HG03103 (cell line): Measurements from ENCODE around the gene RSPH9.
"Not testable (repeated sequence)": the region's sequence is repeated elsewhere in the genome, so short reads cannot be mapped to it uniquely, and the experiment has no call there.

Source experiments
- ATAC-seq: cut with Tn5 transposase; IDR thresholded peaks from one replicate; pipeline ENCODE4 v1.9.1; 2021; ENCODE audit warnings: low read depth; ENCODE audit not compliant: unreplicated experiment

RSPH9 gene

DNA sequence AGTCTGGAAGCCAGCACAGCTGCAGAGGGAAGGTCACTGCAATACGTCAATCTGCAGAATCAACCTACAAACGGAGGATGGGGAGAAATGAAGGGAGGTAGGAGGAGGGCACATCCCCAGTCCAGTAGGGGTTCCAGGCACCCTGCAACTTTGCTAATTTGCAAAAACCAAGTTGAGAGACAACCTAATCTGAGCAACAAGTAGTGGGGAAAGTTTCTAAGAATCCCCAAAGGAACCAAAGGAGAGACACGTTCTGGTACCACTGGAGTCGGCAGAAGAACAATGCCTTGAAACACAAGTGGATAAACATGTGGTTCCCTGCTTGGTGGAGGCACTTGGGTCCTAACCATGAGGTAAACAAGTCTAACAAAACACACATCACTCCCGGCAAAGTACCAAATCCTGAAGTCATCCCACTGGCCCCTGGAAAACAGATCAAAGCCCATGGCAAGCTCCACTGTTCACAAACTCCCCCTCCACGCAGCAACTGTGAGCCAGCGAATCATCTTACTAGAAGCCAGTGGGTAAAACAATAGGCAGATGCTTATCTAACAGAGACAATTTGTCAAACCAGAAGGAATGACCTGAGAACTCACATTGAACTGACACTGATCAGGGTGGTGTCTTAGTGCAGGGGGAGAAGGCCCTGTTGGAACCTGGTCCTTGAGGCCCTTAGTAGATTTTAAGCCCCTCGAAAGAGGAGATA lies 38.0 kb downstream of the RSPH9 start:
- ATAC-seq, result no peak

DNA sequence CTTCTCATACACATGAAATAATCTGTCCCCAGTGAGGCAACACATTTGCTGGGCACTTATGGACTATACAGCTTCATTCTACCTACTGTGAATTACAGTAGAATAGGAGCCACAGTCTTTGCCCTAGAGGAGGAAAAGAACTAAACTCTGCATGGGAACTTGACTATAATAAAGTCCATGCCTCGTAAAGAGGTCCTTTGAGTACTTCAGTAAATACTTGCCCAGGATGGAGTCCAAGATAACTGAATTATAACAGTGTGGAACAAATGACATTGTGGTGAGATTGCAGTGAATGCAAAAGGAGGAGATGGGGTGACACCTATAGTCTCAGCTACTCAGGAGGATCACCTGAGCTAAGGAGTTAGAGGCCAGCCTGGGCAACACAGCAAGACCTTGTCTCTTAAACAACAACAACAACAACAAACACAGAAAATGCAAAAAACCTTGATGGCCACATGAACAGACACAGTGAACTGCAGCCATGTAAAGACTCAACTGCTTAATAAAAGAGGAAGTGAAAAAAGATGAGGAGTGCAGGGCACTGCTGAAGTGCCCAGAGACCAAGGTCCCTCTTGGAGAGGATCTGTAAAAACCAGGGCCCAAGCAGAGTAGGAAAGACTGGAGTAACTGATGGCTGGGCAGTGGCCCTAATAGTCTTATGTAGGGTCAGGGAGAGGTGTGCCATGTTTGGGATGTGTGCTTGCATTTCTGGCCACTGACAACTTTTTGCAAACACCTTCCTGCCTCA lies 39.0 kb downstream of the RSPH9 start:
- ATAC-seq, result no peak

DNA sequence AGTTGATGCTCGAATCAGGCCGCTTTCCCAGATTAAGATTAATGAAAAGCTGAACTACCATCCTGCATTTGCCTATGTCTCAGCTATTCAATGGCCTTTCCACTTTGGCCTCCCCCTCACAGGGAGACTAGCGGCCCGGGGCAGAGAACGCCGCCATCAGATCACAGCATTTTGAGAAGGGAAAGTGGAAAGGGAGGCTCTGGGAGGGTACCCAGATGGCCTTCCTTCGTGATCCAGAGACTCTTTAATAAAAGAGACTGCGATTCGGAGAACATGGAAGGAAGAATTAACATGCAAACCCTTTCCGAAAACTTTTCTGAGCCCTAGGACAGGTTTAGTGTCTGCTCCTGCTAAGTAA lies 42.2 kb downstream of the RSPH9 start:
- no peak for ATAC-seq

DNA sequence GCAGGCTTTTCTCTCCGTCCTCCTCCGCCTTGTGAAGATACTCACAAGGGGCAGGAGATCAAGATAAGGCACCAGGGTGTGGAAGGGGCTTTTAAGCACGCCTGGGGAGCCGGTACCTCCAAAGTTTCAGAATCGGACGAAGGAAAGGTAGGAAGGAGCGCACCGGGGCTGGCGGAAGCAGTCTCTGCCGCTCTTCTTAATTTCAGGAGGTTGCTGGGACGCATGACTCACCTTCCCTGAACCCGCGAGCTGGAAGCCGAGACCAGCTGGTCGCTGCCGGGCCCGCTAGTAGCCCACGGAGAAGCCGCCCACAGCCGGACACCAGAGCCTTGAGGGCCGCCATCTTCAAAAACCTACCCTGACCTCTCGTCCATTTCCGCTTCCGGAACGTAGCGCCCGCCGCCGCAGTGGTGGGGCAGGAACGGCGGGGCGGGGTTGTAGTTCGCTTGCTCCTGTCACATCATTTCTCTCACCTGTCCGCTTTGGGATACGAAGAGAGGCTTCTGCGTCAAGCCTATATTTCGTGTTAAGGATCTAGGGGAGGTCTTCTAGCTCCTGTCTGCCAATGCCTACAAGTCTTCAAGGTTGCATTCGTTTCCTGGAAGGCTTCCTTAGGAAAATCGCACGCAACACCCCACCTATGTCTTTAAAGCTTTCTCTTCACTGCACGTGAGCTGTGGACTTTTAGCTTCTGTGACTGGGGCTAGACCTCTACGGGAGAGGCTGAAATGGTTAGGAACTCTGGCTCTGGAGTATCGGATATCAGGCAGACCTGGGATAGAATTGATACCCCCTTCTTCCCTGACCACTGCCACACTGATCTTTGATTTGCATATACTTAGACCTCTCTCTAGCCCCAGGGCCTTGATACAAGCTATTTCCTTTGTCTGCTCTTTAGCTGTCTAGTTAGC lies 42.9 kb downstream of the RSPH9 start, which contains the start of gene MRPS18A:
Gene MRPS18A, minus strand, starts transcription at position 355 of the 911 bp plus-strand sequence. Its CDS starts 12 bp downstream, at position 343.
- peak; percentile 87 for ATAC-seq

DNA sequence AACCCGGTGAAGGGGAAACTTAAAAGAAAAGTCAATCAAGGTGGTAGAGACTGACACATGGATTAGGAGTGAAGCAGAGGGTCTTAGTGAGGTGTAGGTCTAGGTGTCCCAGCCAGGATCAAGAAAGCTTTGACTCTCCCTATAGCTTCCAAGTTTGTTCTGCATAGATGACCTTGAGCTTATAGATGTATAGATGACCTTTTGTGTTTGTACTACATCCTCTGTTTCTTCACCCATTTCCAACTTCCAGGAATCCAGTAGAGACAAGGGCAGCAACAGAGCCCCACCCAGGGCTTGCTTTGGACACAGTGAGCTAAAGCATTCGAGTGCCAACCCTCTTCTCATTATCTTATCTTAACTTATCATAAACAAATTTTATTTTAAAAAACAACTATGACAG lies 44.6 kb downstream of the RSPH9 start:
- ATAC-seq, result no peak

DNA sequence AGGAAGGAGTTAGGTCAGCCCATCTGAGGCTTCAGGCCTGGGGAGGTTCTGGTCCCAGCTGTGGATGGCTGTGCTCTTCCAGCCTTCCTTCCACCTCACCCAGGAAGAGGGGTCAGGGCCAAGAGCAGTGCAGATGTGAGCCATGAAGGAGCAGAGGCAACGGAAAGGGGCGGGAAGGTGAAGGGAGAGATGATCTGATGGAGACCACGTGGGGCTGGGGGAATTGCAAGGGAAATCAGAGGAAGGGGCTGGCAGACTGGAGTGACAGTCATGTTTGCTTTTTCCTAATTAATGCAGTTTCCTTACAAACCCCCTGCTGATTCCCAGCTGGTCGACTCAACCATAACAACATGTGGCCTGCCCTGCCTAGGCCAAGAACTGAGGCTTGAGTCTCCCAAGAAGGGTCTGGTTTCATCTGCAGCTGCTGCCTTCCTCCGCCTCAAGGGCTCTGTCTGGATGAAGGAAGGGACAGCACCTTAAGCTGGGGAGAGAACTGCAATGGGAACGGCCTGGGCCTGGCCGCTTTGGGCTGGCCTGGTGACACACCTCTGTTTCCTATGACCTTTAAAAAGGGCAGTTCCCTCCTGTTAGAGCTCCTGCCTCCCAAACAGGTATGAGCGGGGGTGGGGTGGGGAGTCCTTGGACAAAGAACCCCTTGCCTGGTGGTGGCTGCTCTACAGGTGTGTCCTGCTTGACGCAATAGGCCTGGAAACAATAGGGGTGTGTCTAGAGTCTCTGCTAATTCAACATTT lies 50.6 kb downstream of the RSPH9 start:
- no peak for ATAC-seq

DNA sequence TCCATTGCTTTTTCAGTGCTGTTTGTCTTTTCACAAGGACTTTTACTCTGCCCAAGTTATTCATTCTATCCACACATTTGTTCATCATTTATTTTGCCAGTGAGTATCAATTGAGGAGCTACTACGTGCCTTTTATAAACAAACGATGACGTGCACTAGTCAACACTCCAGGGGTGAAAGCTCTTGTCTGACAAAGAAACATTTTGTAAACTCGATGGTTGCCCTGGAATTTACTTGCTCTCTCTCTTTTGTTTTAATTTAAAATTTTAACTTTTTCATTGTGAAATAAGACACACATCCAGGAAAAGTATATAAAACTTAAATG lies 51.1 kb downstream of the RSPH9 start:
- ATAC-seq, result no peak

DNA sequence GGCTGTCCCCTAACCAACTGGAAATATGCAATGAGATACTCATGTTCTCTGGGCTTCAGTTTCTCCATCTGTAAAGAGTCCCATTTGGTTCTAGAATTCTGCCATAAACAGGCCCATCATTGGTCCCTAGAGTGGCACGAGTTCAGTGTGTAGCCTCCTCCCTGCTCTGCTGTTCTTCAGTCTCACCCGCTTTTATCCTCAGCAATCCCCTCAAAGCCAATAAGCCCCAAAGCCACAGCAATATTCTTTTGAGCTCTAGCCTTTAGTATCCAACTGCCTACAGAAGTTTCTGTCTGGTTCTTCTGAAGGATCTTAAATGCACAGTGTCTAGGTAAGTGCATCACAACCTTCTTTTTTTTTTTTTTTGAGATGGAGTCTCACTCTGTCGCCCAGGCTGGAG lies 52.6 kb downstream of the RSPH9 start:
- ATAC-seq, result no peak

DNA sequence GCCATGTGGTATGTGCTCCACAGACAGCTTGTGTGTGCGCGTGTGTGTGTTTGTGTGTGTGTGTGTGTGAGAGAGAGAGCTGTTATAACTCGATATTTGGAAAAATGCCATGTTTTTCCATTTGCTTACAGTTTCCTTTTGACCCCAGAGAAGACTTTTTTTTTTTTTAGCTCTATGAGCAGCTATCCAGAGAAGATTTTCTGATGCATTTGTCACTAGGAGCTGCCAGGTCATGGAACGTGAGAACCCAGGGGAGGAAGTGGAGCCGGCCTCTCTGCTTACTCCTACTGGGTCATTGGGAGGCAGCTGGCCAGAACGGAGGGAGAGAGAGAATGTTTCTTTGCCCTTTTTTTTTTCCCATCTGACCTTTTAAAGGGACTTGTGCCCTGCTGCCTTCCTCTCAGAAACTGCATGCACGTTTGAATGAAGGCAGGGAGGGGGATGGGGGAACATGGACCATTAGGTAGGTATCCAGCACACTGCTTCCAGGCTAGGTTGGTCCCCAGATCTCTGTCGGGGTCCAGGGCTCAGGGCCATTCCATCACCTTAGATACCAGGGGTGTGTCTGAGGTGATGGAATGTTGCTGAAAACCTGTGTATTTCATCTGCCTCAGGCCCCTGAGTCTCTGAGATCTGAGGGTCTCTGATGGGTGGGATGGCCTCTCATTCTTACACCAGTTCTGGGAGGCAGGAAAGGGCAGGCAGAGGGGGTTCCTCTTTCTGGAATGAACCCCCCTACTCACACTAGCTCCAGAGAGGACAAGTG lies 53.9 kb downstream of the RSPH9 start:
- no peak for ATAC-seq

DNA sequence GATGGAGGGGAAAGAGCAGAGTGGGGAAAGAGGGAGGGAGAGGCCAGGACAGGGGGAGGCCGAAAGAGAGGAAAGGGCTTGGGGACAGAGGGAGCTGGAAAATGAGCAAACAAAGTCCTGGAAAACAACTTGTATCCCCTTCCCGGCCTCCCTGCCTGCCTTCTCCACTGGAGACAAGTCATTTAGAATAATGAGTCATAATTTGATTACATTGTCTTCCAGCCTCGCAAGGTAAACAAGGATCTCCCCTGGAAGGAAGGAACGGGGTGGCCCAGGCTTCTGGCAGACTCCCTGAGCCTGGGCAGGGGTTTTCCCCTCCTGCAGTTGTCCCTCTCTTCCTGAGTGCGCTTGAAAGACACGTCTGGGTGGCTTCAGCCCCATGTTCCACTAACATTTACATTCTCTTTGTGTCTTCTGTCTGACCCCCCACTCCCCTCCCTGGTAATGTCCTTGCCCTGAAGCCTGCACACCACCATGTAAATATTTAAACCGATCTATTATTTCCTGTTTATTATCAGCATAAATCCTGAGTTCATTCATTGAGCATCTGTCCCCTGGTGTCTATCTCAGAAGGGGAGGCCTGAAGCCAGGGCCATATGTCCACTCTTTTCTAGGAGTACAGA lies 54.8 kb downstream of the RSPH9 start:
- ATAC-seq, result no peak

DNA sequence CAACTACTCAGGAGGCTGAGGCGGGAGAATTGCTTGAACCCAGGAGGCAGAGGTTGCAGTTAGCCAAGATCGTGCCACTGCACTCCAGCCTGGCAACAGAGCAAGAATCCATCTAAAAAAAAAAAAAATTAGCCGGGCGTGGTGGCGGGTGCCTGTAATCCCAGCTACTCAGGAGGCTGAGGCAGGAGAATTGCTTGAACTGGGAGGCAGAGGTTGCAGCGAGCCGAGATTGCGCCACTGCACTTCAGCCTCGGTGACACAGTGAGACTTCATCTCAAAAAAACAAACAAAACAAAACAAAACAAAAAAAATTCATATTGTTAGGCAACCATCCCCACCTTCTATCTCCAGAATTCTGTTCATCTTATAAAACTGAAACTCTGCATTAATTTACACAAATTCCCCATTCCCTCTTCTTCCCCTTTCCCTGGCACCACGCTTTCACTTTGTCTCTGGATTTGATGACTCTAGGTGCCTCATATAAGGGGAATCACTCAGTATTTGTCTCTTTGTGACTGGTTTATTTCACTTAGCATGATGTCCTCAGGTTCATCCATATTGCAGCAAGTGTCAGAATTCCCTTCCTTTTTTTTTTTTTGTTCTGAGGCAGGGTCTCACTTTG lies 56.2 kb downstream of the RSPH9 start:
- ATAC-seq, result not testable (repeated sequence)

DNA sequence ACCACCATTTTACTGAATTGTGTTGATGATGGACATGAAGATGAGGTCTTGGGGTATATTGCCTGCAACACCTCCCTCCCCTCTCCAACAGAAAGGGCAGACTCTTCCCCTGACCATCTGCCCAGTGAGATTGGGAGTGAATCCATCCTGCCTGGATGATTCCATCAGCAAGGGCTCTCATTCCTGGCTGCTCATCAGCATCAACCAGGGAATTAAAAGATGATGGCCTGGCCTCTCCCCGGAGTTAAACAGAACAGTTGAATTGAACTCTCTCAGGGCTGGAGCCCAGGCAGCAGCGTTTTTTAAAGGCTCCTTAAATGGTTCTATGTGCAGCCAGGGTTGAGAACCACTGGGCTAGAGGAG lies 57.3 kb downstream of the RSPH9 start:
- ATAC-seq, result no peak

DNA sequence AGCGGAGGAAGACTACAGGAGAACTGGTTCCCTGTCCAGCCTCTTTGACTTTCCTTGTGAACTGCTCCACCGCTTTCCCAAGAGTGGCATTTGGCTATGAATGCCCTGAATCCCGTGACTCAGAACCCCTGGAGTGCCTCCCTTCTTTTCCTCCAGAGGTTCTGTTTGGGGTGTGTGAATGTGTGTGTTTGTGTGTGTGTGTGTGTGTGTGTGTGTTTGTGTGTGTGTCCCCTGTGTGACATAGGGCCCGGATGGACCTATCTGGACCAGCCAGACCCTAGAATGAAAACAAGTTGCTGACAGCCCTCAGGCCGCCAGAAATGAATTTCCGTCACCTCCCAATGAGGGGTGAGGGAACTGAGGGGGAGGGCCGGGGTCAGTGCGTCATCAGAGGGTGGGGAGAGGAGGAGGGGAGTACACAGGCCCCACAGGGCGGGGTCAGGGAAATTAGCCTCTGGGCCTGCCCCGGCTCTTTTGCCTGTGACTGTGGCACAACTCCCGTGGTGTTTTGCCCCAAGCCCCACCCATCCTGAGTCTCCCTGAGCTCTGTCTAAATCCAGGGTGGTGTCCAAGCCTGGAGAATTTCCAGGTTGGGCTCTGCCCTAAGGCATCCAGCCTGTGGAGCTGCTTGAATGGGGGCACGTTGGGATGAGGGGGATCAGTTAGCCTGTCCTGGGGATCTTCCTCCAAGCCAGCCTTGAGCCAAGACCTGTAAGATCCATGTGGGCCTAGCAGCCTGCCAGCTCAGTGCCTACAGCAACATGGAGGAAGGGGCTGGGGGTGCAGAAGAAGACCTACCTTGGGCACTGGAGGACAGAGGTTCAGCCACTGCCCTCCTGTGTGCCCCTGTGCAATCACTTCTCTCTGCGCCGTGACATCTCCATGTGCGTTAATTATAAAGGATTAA lies 58.0 kb downstream of the RSPH9 start:
- no peak for ATAC-seq

DNA sequence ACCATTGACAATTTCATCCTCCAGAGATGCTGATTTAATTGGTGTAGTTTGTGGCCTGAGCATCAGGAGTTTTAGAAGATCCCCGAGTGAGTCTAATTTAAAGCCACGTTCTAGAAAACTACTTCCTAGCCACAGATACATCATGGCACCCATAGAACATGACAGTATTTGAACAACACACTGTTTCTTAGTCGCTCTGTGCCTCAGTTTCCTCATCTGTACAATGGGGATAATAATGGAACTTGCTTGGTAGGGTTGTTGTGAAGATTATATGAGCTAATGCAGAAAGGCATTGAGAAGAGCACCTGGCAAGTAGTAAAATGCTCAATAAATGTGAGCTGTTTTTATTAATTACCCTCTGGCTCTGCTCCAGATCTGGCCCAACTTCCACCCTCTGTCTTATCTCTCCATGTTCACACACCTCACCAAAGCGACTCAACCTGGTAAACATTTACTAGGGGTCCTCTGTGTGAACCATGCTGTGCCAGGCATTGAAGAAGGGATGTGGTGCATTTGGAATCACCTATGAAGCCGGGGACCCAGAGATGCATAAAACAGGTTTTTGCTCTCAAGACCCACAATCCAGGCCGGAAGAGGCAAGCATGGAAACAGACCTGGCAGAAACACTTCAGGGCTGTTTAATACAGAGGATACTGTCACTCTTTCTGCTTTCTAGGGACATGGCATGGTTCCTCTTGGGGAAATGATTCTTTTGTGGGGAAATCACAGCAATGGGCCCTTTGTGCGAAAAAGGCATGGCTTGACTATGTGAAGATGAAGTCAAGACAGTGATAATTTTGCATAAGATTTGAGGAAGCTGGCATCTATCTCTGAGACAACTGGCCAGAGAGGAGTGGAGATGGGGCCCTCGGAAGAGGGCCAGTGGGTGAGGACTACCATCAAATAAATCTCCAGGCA lies 58.9 kb downstream of the RSPH9 start:
- no peak for ATAC-seq

DNA sequence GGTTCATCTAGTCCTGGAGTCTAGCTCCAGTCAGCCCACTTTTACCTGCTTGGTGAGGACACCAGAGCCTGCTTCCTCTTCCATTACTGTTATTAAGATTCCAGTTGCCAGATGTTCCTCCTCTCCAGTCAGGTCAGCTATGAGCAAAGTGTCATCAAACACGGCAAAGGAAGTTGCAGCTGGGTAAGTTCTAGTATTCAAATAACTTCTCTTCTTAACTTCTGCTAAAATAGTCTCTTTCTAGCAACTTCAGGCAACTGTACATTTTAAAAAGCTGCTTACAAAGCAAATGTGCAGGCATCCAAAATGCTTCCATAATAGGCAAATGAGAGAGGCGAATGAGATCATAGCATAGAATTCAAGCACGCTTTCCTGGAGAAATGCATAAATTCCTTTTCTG lies 61.2 kb downstream of the RSPH9 start:
- ATAC-seq, result no peak

DNA sequence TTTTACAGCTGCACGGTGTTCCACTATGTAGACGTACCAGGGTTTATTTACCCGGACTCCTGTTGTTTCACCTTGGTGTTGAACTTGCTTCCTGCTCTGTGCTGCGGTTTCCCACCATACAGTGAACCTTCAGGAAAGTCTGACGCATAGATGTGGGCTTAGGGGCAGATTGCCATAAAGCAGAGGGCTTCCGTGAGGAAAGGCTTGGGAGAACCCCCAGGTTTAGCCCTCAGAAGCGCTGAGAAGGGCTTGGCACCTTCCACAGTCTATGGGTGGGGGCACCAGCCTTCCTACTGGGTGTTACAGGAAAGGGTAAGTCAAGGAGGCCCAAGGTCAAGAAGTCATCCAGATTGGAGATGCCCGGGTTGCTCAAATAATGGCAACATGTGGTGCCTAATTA lies 62.0 kb downstream of the RSPH9 start:
- ATAC-seq, result no peak

DNA sequence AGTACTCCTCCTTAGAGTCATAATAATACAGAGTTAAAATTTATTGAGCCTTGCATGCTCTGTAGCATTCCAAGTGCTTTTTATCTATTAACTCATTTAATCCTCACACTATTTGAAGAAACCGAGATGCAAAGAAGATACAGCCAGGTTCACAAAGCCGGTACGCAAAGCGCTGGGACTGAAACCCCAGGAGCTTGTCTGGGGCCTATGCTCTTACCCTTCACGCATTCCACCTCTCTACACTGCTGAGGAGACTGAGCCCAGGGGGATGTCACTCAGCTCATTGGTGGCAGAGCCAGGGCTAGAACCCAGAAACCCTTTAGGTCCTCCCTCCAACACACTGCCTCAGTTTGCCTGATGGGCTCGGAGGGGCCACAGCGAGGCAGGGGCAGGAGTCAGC lies 62.4 kb downstream of the RSPH9 start:
- ATAC-seq, result no peak
